ENCODE measurements around the gene ANKRD11. TPM values are rescaled to one million over a fixed set of nuclear protein-coding genes. Genes with fewer than 3 reads are reported as not detected.
"Not testable (repeated sequence)": the region's sequence is repeated elsewhere in the genome, so short reads cannot be mapped to it uniquely, and the experiment has no call there.

Gene ANKRD11
- total RNA-seq, 1 experiment from 2014 or later: 297 TPM

DNA sequence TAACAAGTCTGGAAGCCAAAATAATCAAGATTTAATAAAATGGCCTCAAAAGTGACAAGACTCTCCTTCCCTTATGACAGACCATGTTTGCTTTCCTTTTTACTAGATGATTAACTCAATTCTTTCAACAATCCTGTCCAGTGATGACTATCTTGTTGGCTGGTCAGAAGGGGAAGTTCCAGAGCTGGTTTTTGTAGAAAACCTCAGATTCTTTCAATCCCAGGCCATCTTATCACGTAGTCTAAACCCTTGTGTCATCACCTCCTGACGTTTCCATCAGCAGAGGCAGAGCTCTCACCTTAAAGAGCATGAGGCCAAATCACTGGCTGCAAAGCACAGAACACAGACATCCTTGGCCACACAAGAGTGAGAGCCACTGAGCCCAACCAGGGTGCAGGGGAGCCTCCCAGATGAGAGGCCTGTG is 125.3 kb downstream of the ANKRD11 start:
- Histone ChIP-seq H3K4me1 (peaks cover 61% of the 10 kb centered on the region), H3K36me3 (ENCODE audit: control insufficient read depth, insufficient read depth, low read length) (no peaks in the 10 kb centered on the region), H3K27me3 (replicated peaks; ENCODE audit: control insufficient read depth, insufficient read depth, low read length) (no peaks in the 10 kb centered on the region), H3K9me3 (no peaks in the 10 kb centered on the region), H3K4me3 (ENCODE audit: low read depth, low read length) (no peak overlapping the region)
- BruUV-seq (replicated peaks): no TSS peak
- intact Hi-C loops (cut with micrococcal nuclease; ENCODE audit: unreplicated experiment): no loop called here
- Mint-ChIP-seq H3K36me3 (ENCODE audit: insufficient read depth, unreplicated experiment) (peaks cover 98% of the 10 kb centered on the region), H3K27me3 (ENCODE audit: insufficient read depth, unreplicated experiment) (no peaks in the 10 kb centered on the region), H3K9me3 (ENCODE audit: unreplicated experiment) (no peaks in the 10 kb centered on the region), H3K27ac (ENCODE audit: unreplicated experiment) (no peak overlapping the region), H3K4me3 (ENCODE audit: unreplicated experiment) (no peak overlapping the region), H3K4me1 (ENCODE audit: low read depth, unreplicated experiment) (peaks cover 75% of the 10 kb centered on the region)
- ChIA-PET CTCF (interaction anchor here (1.7 kb wide), 1 partner anchor 19 kb away, joined by 3 read pairs; no protein-coding TSS in a partner anchor), POLR2A (interaction anchor here (1.0 kb wide), 1 partner anchor 20 kb away, joined by 5 read pairs; no protein-coding TSS in a partner anchor)
- DNase-seq: peak in 1 of 2 experiments; percentile 30
- TF ChIP-seq, protein P1, sequence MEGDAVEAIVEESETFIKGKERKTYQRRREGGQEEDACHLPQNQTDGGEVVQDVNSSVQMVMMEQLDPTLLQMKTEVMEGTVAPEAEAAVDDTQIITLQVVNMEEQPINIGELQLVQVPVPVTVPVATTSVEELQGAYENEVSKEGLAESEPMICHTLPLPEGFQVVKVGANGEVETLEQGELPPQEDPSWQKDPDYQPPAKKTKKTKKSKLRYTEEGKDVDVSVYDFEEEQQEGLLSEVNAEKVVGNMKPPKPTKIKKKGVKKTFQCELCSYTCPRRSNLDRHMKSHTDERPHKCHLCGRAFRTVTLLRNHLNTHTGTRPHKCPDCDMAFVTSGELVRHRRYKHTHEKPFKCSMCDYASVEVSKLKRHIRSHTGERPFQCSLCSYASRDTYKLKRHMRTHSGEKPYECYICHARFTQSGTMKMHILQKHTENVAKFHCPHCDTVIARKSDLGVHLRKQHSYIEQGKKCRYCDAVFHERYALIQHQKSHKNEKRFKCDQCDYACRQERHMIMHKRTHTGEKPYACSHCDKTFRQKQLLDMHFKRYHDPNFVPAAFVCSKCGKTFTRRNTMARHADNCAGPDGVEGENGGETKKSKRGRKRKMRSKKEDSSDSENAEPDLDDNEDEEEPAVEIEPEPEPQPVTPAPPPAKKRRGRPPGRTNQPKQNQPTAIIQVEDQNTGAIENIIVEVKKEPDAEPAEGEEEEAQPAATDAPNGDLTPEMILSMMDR (IDR thresholded peaks at IDR 0.05; ENCODE audit: insufficient read depth in 1 of 2, low read depth in 1 of 2, low read length in 1 of 2, severe bottlenecking in 1 of 2, unreplicated experiment in 1 of 2): no peak

DNA sequence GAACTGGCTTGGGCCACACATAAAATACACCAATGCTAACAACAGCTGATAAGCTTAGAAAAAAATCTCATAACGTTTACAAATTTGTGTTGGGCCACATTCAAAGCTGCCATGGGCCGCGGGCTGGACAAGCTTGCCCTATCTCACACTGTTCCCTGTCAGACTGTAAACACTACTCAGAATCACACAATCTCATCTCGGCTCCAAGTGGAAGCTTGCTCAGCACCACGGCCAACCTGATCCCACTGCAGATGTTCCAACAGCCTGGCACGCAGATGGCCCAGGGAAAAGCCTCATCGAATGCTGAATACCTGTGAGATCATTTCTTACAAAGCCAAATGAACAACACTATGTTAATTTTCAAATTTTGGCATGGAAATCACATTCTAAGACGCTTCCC is 125.8 kb downstream of the ANKRD11 start:
- no TSS peak for BruUV-seq (replicated peaks)
- Histone ChIP-seq H3K27me3 (replicated peaks; ENCODE audit: control insufficient read depth, insufficient read depth, low read length) (no peaks in the 10 kb centered on the region), H3K4me3 (ENCODE audit: low read depth, low read length) (no peak overlapping the region), H3K4me1 (peaks cover 57% of the 10 kb centered on the region), H3K36me3 (ENCODE audit: control insufficient read depth, insufficient read depth, low read length) (no peaks in the 10 kb centered on the region), H3K9me3 (no peaks in the 10 kb centered on the region)
- Mint-ChIP-seq H3K27ac (ENCODE audit: unreplicated experiment) (no peak overlapping the region), H3K36me3 (ENCODE audit: insufficient read depth, unreplicated experiment) (peaks cover 98% of the 10 kb centered on the region), H3K4me3 (ENCODE audit: unreplicated experiment) (no peak overlapping the region), H3K9me3 (ENCODE audit: unreplicated experiment) (no peaks in the 10 kb centered on the region), H3K4me1 (ENCODE audit: low read depth, unreplicated experiment) (peaks cover 75% of the 10 kb centered on the region), H3K27me3 (ENCODE audit: insufficient read depth, unreplicated experiment) (no peaks in the 10 kb centered on the region)
- CTCF ChIA-PET: interaction anchor here (1.7 kb wide), 1 partner anchor 19 kb away, joined by 3 read pairs; no protein-coding TSS in a partner anchor
- intact Hi-C loops (cut with micrococcal nuclease; ENCODE audit: unreplicated experiment): no loop called here
- TF ChIP-seq, protein P1 (IDR thresholded peaks at IDR 0.05; ENCODE audit: insufficient read depth in 1 of 2, low read depth in 1 of 2, low read length in 1 of 2, severe bottlenecking in 1 of 2, unreplicated experiment in 1 of 2): no peak
- POLR2A ChIA-PET: interaction anchor here (1.0 kb wide), 1 partner anchor 20 kb away, joined by 5 read pairs; no protein-coding TSS in a partner anchor
- DNase-seq: no peak

DNA sequence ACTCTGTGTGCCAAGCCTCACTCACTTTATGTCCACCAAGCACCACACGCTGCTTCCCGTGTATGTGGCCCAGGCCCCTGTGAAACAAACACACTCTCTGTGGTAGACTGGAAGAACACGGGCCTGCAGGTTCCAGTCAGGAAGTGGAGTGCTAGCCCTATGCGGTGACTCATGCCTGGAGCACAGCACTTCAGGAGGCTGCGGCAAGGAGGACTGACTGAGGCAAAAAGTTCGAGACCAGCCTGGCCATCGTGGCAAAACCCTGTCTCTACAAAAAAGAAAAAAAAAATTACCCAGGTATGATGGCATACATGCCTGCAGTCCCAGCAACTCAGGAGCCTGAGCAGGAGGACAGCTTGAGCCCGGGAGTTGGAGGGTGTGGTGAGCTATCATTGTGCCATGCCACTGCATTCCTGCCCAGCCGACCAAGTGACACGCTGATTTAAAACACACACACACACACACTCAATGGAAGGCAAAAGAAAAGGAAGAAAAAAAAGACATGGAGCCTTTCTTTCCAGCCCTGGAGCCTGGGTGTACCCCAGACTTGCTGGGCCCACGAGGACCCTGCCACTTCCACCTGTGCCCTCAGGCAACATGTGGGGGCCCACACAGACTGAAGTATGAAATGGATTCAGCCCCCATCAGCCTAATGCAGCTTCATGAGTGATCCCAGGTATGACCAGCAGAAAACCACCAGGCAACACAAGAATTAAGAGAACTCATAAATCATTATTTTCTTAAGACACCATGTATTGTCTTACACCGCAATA is 126.6 kb downstream of the ANKRD11 start:
- H3K4me3 ChIP-seq (ENCODE audit: low read depth, low read length): no peak overlapping the region
- ChIA-PET CTCF (interaction anchor here (1.7 kb wide), 1 partner anchor 18 kb away, joined by 3 read pairs; no protein-coding TSS in a partner anchor), POLR2A (no interaction called here)
- H3K27ac Mint-ChIP-seq (ENCODE audit: unreplicated experiment): no peak overlapping the region
- no peak for DNase-seq
- H3K4me3 Mint-ChIP-seq (ENCODE audit: unreplicated experiment): no peak overlapping the region
- no peaks in the 10 kb centered on the region for H3K9me3 ChIP-seq
- intact Hi-C loops (cut with micrococcal nuclease; ENCODE audit: unreplicated experiment): no loop called here
- BruUV-seq (replicated peaks): no TSS peak
- H3K27me3 Mint-ChIP-seq (ENCODE audit: insufficient read depth, unreplicated experiment): no peaks in the 10 kb centered on the region
- no peaks in the 10 kb centered on the region for H3K9me3 Mint-ChIP-seq (ENCODE audit: unreplicated experiment)
- H3K4me1 Mint-ChIP-seq (ENCODE audit: low read depth, unreplicated experiment): peaks cover 67% of the 10 kb centered on the region
- H3K4me1 ChIP-seq: peaks cover 55% of the 10 kb centered on the region
- H3K36me3 ChIP-seq (ENCODE audit: control insufficient read depth, insufficient read depth, low read length): no peaks in the 10 kb centered on the region
- peaks cover 98% of the 10 kb centered on the region for H3K36me3 Mint-ChIP-seq (ENCODE audit: insufficient read depth, unreplicated experiment)
- H3K27me3 ChIP-seq (replicated peaks; ENCODE audit: control insufficient read depth, insufficient read depth, low read length): no peaks in the 10 kb centered on the region
- TF ChIP-seq, protein P1 (IDR thresholded peaks at IDR 0.05; ENCODE audit: insufficient read depth in 1 of 2, low read depth in 1 of 2, low read length in 1 of 2, severe bottlenecking in 1 of 2, unreplicated experiment in 1 of 2): no peak

DNA sequence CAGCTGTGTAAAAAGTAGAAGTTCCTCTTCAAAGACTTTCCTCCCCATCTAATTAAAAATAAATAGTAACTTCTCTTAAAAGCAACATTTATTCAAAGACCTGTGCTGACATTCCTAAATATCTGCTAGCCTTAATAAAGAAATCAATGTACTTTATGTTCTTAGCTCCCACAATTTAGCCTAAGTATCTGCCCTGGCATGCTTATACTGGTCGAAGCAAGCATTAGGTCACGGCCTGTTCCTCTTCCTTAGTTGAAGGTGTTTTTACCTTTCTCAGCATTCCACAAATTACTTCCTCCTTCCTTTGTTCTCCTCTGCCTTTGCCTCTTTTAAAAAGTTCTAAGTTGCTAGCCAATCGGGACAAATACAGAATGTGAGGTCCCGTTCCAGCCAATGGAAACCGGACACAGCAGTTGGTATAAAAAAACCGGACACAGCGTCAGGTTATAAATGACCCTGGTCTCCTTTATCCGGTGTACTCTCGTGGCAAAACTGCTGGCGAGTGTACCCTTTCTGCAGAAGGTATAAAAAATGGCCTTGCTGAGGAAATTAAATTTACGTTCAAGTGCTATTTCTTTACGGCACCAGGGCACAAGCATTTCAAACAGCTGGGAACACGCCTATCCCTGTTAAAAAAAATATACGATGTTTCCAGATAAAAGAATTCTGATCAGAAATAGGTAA is 127.7 kb downstream of the ANKRD11 start:
- Mint-ChIP-seq H3K27ac (ENCODE audit: unreplicated experiment) (peak overlapping the region; percentile 68), H3K36me3 (ENCODE audit: insufficient read depth, unreplicated experiment) (peaks cover 97% of the 10 kb centered on the region), H3K4me1 (ENCODE audit: low read depth, unreplicated experiment) (peaks cover 68% of the 10 kb centered on the region)
- intact Hi-C loops (cut with micrococcal nuclease; ENCODE audit: unreplicated experiment); BruUV-seq (replicated peaks); H3K27me3 ChIP-seq (replicated peaks; ENCODE audit: control insufficient read depth, insufficient read depth, low read length); H3K9me3 Mint-ChIP-seq (ENCODE audit: unreplicated experiment); H3K36me3 ChIP-seq (ENCODE audit: control insufficient read depth, insufficient read depth, low read length); H3K27me3 Mint-ChIP-seq (ENCODE audit: insufficient read depth, unreplicated experiment); POLR2A ChIA-PET; H3K4me3 Mint-ChIP-seq (ENCODE audit: unreplicated experiment); H3K4me3 ChIP-seq (ENCODE audit: low read depth, low read length); DNase-seq; H3K9me3 ChIP-seq: not testable (repeated sequence)
- CTCF ChIA-PET: interaction anchor here (1.5 kb wide), 1 partner anchor 17 kb away, joined by 3 read pairs; no protein-coding TSS in a partner anchor
- H3K4me1 ChIP-seq: peaks cover 61% of the 10 kb centered on the region

Measured in Caco-2 (cell line).